Measurements from ENCODE around the gene ZNF267. TPM values are rescaled to one million over a fixed set of nuclear protein-coding genes. Genes with fewer than 3 reads are reported as not detected.
"Not testable (repeated sequence)": the region's sequence is repeated elsewhere in the genome, so short reads cannot be mapped to it uniquely, and the experiment has no call there.

ZNF267 gene
- polyA plus RNA-seq, 2 donors, result 4.1 to 4.3 TPM

DNA sequence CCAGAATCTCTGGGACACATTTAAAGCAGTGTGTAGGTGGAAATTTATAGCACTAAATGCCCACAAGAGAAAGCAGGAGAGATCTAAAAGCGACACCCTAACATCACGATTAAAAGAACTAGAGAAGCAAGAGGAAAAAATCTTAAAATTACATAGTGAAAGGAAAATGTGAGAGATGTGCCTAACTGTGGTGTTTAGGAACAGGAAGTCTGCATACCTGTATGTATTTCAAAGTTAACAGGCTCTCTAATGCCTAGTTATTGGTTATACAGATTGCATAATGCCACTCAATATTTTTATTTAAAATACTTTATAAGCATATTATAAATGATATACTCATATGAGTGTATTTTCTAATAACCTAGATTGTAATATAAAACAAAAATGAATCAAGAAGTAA, 25.9 kb downstream of the ZNF267 start:
- peaks cover 0 to 9% of the 10 kb centered on the region in 2 donors for H3K9me3 ChIP-seq (ENCODE audit: control insufficient read depth in 2 of 2, insufficient read depth in 1 of 2, low read depth in 1 of 2, low read length in 1 of 2)
- H3K36me3 ChIP-seq (ENCODE audit: control insufficient read depth in 2 of 2, insufficient read depth in 2 of 2, low read length in 1 of 2), result peaks cover 0 to 5% of the 10 kb centered on the region in 2 donors

DNA sequence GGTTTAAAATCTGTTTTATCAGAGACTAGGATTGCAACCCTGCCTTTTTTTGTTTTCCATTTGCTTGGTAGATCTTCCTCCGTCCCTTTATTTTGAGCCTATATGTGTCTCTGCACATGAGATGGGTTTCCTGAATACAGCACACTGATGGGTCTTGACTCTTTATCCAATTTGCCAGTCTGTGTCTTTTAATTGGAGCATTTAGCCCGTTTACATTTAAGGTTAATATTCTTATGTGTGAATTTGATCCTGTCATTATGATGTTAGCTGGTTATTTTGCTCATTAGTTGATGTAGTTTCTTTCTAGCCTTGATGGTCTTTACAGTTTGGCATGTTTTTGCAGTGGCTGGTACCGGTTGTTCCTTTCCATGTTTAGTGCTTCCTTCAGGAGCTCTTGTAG, 31.0 kb downstream of the ZNF267 start:
- H3K27ac ChIP-seq (ENCODE audit: low read depth in 2 of 2, low read length in 1 of 2); H3K4me1 ChIP-seq (ENCODE audit: control insufficient read depth in 2 of 2, insufficient read depth in 2 of 2, low read length in 1 of 2); H3K4me3 ChIP-seq (ENCODE audit: low read depth in 1 of 2, low read length in 2 of 2); H3K27me3 ChIP-seq (ENCODE audit: control insufficient read depth in 1 of 2, insufficient read depth in 2 of 2, low read length in 2 of 2); H3K36me3 ChIP-seq (ENCODE audit: control insufficient read depth in 2 of 2, insufficient read depth in 2 of 2, low read length in 1 of 2): not testable (repeated sequence)
- peaks cover 6 to 12% of the 10 kb centered on the region in 2 donors for H3K9me3 ChIP-seq (ENCODE audit: control insufficient read depth in 2 of 2, insufficient read depth in 1 of 2, low read depth in 1 of 2, low read length in 1 of 2)
- 92 to 97% methylated on average over 3 of the region's 3 CpGs for WGBS, 2 donors

More for the DNA sequence above, 25.9 kb downstream of the ZNF267 start:
- no peaks in the 10 kb centered on the region for H3K27me3 ChIP-seq (ENCODE audit: control insufficient read depth in 1 of 2, insufficient read depth in 2 of 2, low read length in 2 of 2)
- no peak overlapping the region for H3K27ac ChIP-seq (ENCODE audit: low read depth in 2 of 2, low read length in 1 of 2)
- H3K4me1 ChIP-seq (ENCODE audit: control insufficient read depth in 2 of 2, insufficient read depth in 2 of 2, low read length in 1 of 2), result peaks cover 0 to under 1% of the 10 kb centered on the region in 2 donors
- 83 to 86% methylated on average over 2 of the region's 2 CpGs for WGBS, 2 donors
- no peak overlapping the region for H3K4me3 ChIP-seq (ENCODE audit: low read depth in 1 of 2, low read length in 2 of 2)

DNA sequence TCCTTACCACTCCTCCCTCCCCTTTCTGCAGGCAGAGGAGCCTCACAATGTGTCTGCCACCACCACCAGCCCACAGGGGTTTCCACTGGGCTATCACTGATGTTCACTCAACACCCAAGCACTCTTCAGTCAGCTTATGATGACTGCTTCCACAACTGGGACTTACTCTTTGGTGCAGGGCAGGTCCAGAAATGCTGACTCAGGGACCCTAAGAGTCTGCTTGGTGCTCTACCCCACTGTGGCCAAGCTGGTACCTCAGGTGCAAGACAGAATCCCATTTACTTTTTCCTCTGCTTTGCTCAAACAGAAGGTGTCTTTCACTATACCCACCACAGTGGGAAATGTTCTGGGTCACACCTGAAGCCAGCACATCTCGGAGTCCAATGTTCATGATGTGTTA, 40.1 kb downstream of the ZNF267 start:
- no peaks in the 10 kb centered on the region for H3K4me1 ChIP-seq (ENCODE audit: control insufficient read depth in 2 of 2, insufficient read depth in 2 of 2, low read length in 1 of 2)
- no peaks in the 10 kb centered on the region for H3K27me3 ChIP-seq (ENCODE audit: control insufficient read depth in 1 of 2, insufficient read depth in 2 of 2, low read length in 2 of 2)
- WGBS, 2 donors, result 96 to 100% methylated on average over 1 of the region's 1 CpG
- no peak overlapping the region for H3K4me3 ChIP-seq (ENCODE audit: low read depth in 1 of 2, low read length in 2 of 2)
- H3K9me3 ChIP-seq (ENCODE audit: control insufficient read depth in 2 of 2, insufficient read depth in 1 of 2, low read depth in 1 of 2, low read length in 1 of 2), result peaks cover 11 to 24% of the 10 kb centered on the region in 2 donors
- H3K27ac ChIP-seq (ENCODE audit: low read depth in 2 of 2, low read length in 1 of 2), result no peak overlapping the region
- H3K36me3 ChIP-seq (ENCODE audit: control insufficient read depth in 2 of 2, insufficient read depth in 2 of 2, low read length in 1 of 2), result peaks cover 12 to 15% of the 10 kb centered on the region in 2 donors

DNA sequence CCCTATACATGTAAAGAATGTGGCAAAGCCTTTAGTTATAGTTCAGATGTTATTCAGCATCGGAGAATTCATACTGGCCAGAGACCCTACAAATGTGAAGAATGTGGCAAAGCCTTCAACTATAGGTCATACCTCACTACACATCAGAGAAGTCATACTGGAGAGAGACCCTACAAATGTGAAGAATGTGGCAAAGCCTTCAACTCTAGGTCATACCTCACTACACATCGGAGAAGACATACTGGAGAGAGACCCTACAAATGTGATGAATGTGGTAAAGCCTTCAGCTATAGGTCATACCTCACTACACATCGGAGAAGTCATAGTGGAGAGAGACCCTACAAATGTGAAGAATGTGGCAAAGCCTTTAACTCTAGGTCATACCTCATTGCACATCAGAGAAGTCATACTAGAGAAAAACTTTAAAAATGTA, 42.5 kb downstream of the ZNF267 start:
- no peak overlapping the region for H3K27ac ChIP-seq (ENCODE audit: low read depth in 2 of 2, low read length in 1 of 2)
- whole genome bisulfite sequencing, 2 donors, result 97 to 99% methylated on average over 3 of the region's 3 CpGs
- H3K27me3 ChIP-seq (ENCODE audit: control insufficient read depth in 1 of 2, insufficient read depth in 2 of 2, low read length in 2 of 2), result no peaks in the 10 kb centered on the region
- H3K4me1 ChIP-seq (ENCODE audit: control insufficient read depth in 2 of 2, insufficient read depth in 2 of 2, low read length in 1 of 2), result no peaks in the 10 kb centered on the region
- no peak overlapping the region for H3K4me3 ChIP-seq (ENCODE audit: low read depth in 1 of 2, low read length in 2 of 2)
- H3K9me3 ChIP-seq (ENCODE audit: control insufficient read depth in 2 of 2, insufficient read depth in 1 of 2, low read depth in 1 of 2, low read length in 1 of 2), result peaks cover 11 to 29% of the 10 kb centered on the region in 2 donors
- H3K36me3 ChIP-seq (ENCODE audit: control insufficient read depth in 2 of 2, insufficient read depth in 2 of 2, low read length in 1 of 2), result peaks cover 12 to 15% of the 10 kb centered on the region in 2 donors

DNA sequence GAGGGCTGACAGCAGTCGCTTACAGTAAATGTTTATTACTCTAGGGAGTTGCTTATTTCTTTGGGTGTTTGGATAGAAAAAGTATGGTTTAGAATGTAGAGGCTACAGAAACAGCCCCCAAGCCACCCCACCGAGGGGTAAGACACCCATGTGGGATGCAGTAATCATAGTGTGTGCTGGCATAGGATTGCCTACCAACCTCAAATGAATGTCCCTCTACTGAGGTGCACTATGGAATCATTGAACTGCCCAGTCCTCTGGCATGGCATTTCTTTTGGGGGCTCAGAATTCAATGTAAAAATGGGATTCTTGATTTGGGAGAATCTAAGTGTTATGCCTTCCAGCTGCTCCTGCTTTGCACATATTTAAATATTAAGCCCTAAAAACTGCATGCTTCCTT, 46.8 kb downstream of the ZNF267 start:
- peaks cover 0 to 18% of the 10 kb centered on the region in 2 donors for H3K9me3 ChIP-seq (ENCODE audit: control insufficient read depth in 2 of 2, insufficient read depth in 1 of 2, low read depth in 1 of 2, low read length in 1 of 2)
- H3K4me1 ChIP-seq (ENCODE audit: control insufficient read depth in 2 of 2, insufficient read depth in 2 of 2, low read length in 1 of 2), result no peaks in the 10 kb centered on the region
- H3K36me3 ChIP-seq (ENCODE audit: control insufficient read depth in 2 of 2, insufficient read depth in 2 of 2, low read length in 1 of 2), result peaks cover 2 to 4% of the 10 kb centered on the region in 2 donors
- H3K4me3 ChIP-seq (ENCODE audit: low read depth in 1 of 2, low read length in 2 of 2), result no peak overlapping the region
- no peak overlapping the region for H3K27ac ChIP-seq (ENCODE audit: low read depth in 2 of 2, low read length in 1 of 2)
- WGBS, 2 donors, result 93 to 96% methylated on average over 2 of the region's 2 CpGs
- no peaks in the 10 kb centered on the region for H3K27me3 ChIP-seq (ENCODE audit: control insufficient read depth in 1 of 2, insufficient read depth in 2 of 2, low read length in 2 of 2)

DNA sequence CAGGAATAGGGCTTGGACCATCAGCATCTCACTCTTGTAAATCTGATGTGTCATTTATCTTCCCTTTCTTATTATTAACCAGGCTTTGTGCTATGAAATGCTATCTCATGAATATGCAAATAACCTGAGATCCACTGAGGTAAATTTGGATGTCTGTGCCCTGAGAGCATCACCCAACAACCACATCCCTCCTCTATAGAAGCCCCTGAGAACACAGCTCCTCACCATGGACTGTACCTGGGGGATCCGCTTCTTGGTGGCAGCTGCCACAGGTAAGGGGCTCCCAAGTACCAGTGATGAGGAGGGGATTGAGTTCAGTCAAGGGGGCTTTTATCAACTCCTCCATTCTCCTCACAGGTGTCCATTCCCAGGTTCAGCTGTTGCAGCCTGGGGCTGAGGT, 78.2 kb downstream of the ZNF267 start:
- H3K27ac ChIP-seq (ENCODE audit: low read depth in 2 of 2, low read length in 1 of 2); H3K36me3 ChIP-seq (ENCODE audit: control insufficient read depth in 2 of 2, insufficient read depth in 2 of 2, low read length in 1 of 2); H3K9me3 ChIP-seq (ENCODE audit: control insufficient read depth in 2 of 2, insufficient read depth in 1 of 2, low read depth in 1 of 2, low read length in 1 of 2); H3K4me3 ChIP-seq (ENCODE audit: low read depth in 1 of 2, low read length in 2 of 2); H3K4me1 ChIP-seq (ENCODE audit: control insufficient read depth in 2 of 2, insufficient read depth in 2 of 2, low read length in 1 of 2); H3K27me3 ChIP-seq (ENCODE audit: control insufficient read depth in 1 of 2, insufficient read depth in 2 of 2, low read length in 2 of 2): not testable (repeated sequence)
- WGBS, 2 donors, result 50 to 75% methylated on average over 1 of the region's 1 CpG

DNA sequence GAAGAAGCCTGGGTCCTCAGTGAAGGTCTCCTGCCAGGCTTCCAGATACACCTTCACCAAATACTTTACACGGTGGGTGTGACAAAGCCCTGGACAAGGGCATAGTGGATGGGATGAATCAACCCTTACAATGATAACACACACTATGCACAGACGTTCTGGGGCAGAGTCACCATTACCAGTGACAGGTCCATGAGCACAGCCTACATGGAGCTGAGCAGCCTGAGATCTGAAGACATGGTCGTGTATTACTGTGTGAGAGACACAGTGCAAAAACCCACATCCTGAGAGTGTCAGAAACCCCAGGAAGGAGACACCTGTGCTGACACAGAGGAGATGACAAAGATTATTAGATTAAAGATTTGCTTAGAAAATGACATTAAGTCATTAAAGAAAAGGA, 78.6 kb downstream of the ZNF267 start:
- H3K36me3 ChIP-seq (ENCODE audit: control insufficient read depth in 2 of 2, insufficient read depth in 2 of 2, low read length in 1 of 2); H3K4me1 ChIP-seq (ENCODE audit: control insufficient read depth in 2 of 2, insufficient read depth in 2 of 2, low read length in 1 of 2); H3K27me3 ChIP-seq (ENCODE audit: control insufficient read depth in 1 of 2, insufficient read depth in 2 of 2, low read length in 2 of 2); H3K27ac ChIP-seq (ENCODE audit: low read depth in 2 of 2, low read length in 1 of 2); H3K4me3 ChIP-seq (ENCODE audit: low read depth in 1 of 2, low read length in 2 of 2); H3K9me3 ChIP-seq (ENCODE audit: control insufficient read depth in 2 of 2, insufficient read depth in 1 of 2, low read depth in 1 of 2, low read length in 1 of 2): not testable (repeated sequence)
- WGBS, 2 donors, result 16 to 17% methylated on average over 2 of the region's 3 CpGs

DNA sequence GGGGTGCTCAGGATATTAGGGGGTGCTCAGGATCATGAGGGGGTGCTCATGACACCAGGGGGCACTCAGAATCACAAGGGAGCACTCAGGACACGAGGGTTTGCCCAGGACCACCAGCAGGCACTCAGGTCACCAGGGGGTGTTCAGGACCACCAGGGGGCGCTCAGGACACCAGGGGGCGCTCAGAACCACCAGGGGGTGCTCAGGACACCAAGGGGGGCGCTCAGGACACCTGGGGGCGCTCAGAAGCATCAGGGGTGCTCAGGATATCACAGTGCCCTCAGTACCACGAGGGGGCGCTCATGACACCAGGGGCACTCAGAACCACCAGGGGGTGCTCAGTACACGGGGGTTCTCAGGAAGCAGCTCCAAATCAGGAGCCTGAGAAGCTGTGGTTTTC, 82.6 kb downstream of the ZNF267 start:
- H3K27ac ChIP-seq (ENCODE audit: low read depth in 2 of 2, low read length in 1 of 2); H3K9me3 ChIP-seq (ENCODE audit: control insufficient read depth in 2 of 2, insufficient read depth in 1 of 2, low read depth in 1 of 2, low read length in 1 of 2); H3K4me3 ChIP-seq (ENCODE audit: low read depth in 1 of 2, low read length in 2 of 2); H3K36me3 ChIP-seq (ENCODE audit: control insufficient read depth in 2 of 2, insufficient read depth in 2 of 2, low read length in 1 of 2); H3K27me3 ChIP-seq (ENCODE audit: control insufficient read depth in 1 of 2, insufficient read depth in 2 of 2, low read length in 2 of 2); H3K4me1 ChIP-seq (ENCODE audit: control insufficient read depth in 2 of 2, insufficient read depth in 2 of 2, low read length in 1 of 2): not testable (repeated sequence)
- WGBS, 2 donors, result 39 to 56% methylated on average over 3 to 7 of the region's 8 CpGs

- 59 to 62% methylated on average over 22 of the region's 22 CpGs for WGBS, 2 donors
- not testable (repeated sequence) for H3K27ac ChIP-seq (ENCODE audit: low read depth in 2 of 2, low read length in 1 of 2)
Measured at GRCh38 chr16:31960186-31960910, 86.7 kb downstream of the ZNF267 start.

More at GRCh38 chr16:31960186-31960910, 86.7 kb downstream of the ZNF267 start:
- H3K4me1 ChIP-seq (ENCODE audit: control insufficient read depth in 2 of 2, insufficient read depth in 2 of 2, low read length in 1 of 2); H3K36me3 ChIP-seq (ENCODE audit: control insufficient read depth in 2 of 2, insufficient read depth in 2 of 2, low read length in 1 of 2); H3K9me3 ChIP-seq (ENCODE audit: control insufficient read depth in 2 of 2, insufficient read depth in 1 of 2, low read depth in 1 of 2, low read length in 1 of 2); H3K4me3 ChIP-seq (ENCODE audit: low read depth in 1 of 2, low read length in 2 of 2); H3K27me3 ChIP-seq (ENCODE audit: control insufficient read depth in 1 of 2, insufficient read depth in 2 of 2, low read length in 2 of 2): not testable (repeated sequence)

Measured in esophagus (tissue), 2 donors.